SK-N-SH (cell line): ENCODE results near the gene SULF2.

ENCODE experiments used
- POLR2AphosphoS5 ChIP-seq: IDR thresholded peaks from 2 replicates; pipeline ENCODE4 v1.6.1; 2012; ENCODE audit warnings: low read depth, low read length
- TF ChIP-seq, protein P1 (sequence below): fragments of 200-600 bp; sonication (generic); IDR thresholded peaks from 2 replicates; pipeline ENCODE4 v1.6.1; 2017; ENCODE audit warnings: antibody characterized with exemption, mild to moderate bottlenecking, moderate library complexity

DNA sequence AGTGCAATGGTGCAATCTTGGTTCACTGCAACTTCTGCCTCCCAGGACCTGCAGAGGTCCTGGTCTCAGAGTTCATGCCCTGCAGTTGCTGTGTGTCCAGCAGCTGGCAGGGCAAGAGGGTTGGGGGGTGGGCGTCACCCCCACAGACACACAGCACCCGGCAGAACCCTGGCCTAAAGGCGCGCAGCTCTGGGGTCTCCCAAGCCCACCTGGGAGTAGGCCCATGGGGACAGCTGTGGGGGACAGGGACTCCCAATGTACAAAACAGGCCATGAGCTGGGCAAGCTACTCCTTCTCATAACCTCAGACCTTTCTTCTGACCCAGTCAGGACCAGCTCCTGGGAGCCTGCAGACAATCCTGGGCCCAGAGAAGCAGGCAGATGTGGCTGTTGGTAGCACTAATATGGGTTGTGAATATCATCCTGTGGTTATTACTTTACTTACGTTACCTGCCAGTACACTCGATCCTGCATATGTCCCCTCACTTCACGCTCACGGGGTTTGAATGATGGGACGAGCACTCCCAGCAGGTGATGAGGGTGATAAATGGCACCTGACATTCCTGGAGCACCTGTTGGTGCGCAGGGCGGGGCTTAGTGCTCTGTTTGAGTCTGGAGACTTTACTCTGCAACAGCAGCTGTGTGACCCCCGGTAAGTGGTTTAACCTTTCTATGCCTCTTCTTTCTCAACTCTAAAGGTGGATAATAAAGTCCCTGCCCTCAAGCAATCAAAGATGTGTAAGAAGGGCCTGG is 39.9 kb upstream of the SULF2 start:
- no peak for TF ChIP-seq POLR2AphosphoS5
- TF ChIP-seq, protein P1, sequence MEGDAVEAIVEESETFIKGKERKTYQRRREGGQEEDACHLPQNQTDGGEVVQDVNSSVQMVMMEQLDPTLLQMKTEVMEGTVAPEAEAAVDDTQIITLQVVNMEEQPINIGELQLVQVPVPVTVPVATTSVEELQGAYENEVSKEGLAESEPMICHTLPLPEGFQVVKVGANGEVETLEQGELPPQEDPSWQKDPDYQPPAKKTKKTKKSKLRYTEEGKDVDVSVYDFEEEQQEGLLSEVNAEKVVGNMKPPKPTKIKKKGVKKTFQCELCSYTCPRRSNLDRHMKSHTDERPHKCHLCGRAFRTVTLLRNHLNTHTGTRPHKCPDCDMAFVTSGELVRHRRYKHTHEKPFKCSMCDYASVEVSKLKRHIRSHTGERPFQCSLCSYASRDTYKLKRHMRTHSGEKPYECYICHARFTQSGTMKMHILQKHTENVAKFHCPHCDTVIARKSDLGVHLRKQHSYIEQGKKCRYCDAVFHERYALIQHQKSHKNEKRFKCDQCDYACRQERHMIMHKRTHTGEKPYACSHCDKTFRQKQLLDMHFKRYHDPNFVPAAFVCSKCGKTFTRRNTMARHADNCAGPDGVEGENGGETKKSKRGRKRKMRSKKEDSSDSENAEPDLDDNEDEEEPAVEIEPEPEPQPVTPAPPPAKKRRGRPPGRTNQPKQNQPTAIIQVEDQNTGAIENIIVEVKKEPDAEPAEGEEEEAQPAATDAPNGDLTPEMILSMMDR, result no peak
